HG03521 (cell line): ENCODE data around the gene SLC10A6.

Experiments used
- ATAC-seq: cut with Tn5 transposase; IDR thresholded peaks from one replicate; pipeline ENCODE4 v1.9.1; 2021; ENCODE audit warnings: mild to moderate bottlenecking, moderate library complexity; ENCODE audit not compliant: unreplicated experiment

The SLC10A6 gene

DNA sequence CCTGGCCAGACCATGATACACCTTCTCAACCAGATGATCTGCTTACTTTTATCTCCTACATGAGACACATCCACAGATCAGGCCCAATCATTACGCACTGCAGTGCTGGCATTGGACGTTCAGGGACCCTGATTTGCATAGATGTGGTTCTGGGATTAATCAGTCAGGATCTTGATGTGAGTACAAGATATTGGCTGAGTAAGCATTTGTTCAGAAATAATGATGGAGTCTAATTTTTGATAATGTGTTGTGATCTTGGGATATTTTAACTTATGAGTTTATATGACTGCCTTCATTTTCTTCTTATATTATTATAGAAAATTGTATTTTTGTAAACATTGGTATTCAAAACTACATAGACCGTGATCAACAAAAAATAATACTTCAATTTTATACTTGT is 39.4 kb downstream of the SLC10A6 start:
- no peak for ATAC-seq

DNA sequence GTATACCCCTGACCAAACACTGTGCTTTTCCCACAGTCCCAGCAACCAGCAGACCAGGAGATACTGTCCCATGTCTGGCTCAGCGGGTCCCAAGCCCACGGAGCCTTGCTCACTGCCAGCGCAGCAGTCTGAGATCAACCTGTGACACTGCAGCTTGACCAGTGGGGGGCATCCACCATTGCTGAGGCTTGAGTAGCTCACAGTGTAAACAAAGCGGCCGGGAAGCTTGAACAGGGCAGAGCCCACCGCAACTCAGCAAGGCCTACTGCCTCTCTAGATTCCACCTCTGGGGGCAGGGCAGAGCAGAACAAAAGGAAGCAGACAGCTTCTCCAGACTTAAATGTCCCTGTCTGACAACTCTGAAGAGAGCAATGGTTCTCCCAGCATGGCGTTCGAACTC is 58.1 kb downstream of the SLC10A6 start:
- no peak for ATAC-seq

DNA sequence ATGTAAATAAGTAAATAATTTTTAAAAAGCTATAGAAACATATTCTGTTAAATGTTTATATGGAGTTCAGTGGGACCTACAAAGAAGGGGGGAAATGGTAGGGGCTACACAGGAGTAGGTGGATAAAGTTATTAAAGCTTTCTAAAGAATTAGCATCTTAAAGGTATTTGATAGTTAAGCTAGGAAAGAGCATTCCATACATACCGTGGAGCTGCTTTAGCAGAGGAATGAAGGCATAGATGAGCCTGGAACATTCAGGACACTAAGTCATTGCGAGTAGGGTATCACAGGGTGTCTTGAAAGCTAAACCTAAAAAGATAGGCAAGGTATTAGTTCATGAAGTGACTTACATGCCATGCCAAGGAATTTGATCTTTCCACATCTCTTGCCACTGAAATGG is 60.4 kb downstream of the SLC10A6 start:
- ATAC-seq: no peak

DNA sequence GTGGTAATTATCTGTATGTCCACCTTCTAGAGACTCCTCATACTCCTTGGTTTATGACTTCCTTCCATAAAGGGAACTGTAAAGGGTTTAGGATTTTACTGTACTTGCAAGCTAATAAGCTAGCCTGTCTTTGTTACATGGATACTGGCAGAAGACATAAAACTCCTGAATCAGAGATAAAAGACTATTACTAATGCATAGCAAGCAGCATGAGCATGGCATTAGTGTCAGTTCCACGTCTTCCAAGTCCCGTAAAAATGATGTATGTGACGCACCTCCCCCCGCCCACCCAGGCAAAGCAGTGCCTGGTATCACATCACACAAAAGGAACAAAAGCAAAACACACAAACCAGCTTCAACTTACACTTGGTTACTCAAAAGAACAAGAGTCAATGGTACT is 71.0 kb downstream of the SLC10A6 start:
- no peak for ATAC-seq

DNA sequence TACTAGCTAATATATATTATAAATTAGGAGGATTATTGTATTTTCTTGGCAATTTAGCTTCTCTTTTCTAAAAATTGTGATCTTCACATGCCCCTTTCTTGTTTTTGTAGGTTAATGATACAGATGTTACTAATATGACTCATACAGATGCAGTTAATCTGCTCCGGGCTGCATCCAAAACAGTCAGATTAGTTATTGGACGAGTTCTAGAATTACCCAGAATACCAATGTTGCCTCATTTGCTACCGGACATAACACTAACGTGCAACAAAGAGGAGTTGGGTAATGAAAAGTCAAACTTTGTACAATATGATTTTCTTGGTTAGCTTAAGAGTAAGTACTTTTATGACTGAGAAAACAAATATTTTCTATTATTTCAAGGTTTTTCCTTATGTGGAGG is 74.1 kb downstream of the SLC10A6 start:
- no peak for ATAC-seq
